T-cell (primary cell): ENCODE results near the gene USP11. TPM values are rescaled to one million over a fixed set of nuclear protein-coding genes. Genes with fewer than 3 reads are reported as not detected.
"Not testable (repeated sequence)": the region's sequence is repeated elsewhere in the genome, so short reads cannot be mapped to it uniquely, and the experiment has no call there.

Experiments used
- ATAC-seq, 4 experiments: fragments of 200-7000 bp in 3 of 4; fragments of 150-1000 bp in 1 of 4; cut with Tn5 transposase; replicated peaks in 1 of 4; 1 replicate in 3 of 4; 2 replicates in 1 of 4; pipeline ENCODE4 v1.10.0; 2021; ENCODE audit warnings: moderate library complexity in 3 of 4, mild to moderate bottlenecking in 2 of 4, moderate number of reproducible peaks in 1 of 4
- CTCF ChIA-PET, 2 donors: fragments of 300-600 bp; sonication (Branson Sonifier 250); formaldehyde crosslinking; loops; one replicate each; lab custom pipeline; 2022; ENCODE audit warnings: antibody characterized with exemption in 2 of 2; lab: Charles Lee
- POLR2A ChIA-PET, 2 donors: fragments of 300-600 bp; sonication (Branson Sonifier 250); formaldehyde crosslinking; loops; one replicate each; lab custom pipeline; 2022; ENCODE audit warnings: antibody characterized with exemption in 2 of 2; lab: Charles Lee
- DNase-seq, 35 experiments: peaks; one replicate each; pipeline versions ENCODE4 v3.0.0 to v3.0.0-alpha.2; 2013 to 2023
- H3K27ac ChIP-seq: one replicate; pipeline ENCODE4 v1.5.1; 2013; ENCODE audit warnings: low read length
- H3K27me3 ChIP-seq, 2 experiments: replicated peaks in 1 of 2; 1 replicate in 1 of 2; 2 replicates in 1 of 2; pipeline versions ENCODE4 v1.6.1 to v1.7.0; 2013; ENCODE audit warnings: low read length in 1 of 2, mixed read lengths in 1 of 2; ENCODE audit not compliant: control insufficient read depth in 2 of 2, insufficient read depth in 2 of 2; ENCODE audit errors: extremely low read depth in 1 of 2
- H3K36me3 ChIP-seq, 2 donors: 1 replicate in 1 of 2; 2 replicates in 1 of 2; pipeline versions ENCODE4 v1.6.1 to v1.7.0; 2013; ENCODE audit warnings: low read length in 1 of 2; ENCODE audit not compliant: control insufficient read depth in 2 of 2, insufficient read depth in 1 of 2; ENCODE audit errors: extremely low read depth in 1 of 2
- H3K4me1 ChIP-seq, 2 experiments: 1 replicate in 1 of 2; 2 replicates in 1 of 2; pipeline versions ENCODE4 v1.6.1 to v1.7.0; 2013; ENCODE audit warnings: low read length in 2 of 2, mixed read lengths in 1 of 2; ENCODE audit not compliant: insufficient read depth in 2 of 2, control insufficient read depth in 1 of 2; ENCODE audit errors: extremely low read depth in 1 of 2
- H3K4me3 ChIP-seq, 2 donors: 1 replicate in 1 of 2; 2 replicates in 1 of 2; pipeline versions ENCODE4 v1.5.1 to v1.7.0; 2013; ENCODE audit warnings: mild to moderate bottlenecking in 2 of 2, low read length in 1 of 2, moderate library complexity in 1 of 2; ENCODE audit not compliant: control insufficient read depth in 1 of 2; ENCODE audit errors: extremely low read depth in 1 of 2
- H3K9me3 ChIP-seq: 2 replicates; pipeline ENCODE4 v1.7.0; 2013
- H3K27ac Mint-ChIP-seq, 2 donors: one replicate each; pipeline ENCODE4 v1.8.0; 2020 to 2021; ENCODE audit warnings: mild to moderate bottlenecking in 2 of 2, mixed read lengths in 2 of 2
- H3K27me3 Mint-ChIP-seq, 2 donors: one replicate each; pipeline ENCODE4 v1.8.0; 2021 to 2022; ENCODE audit warnings: mixed read lengths in 2 of 2
- H3K36me3 Mint-ChIP-seq: one replicate; pipeline ENCODE4 v1.8.0; 2021; ENCODE audit warnings: mixed read lengths
- H3K4me1 Mint-ChIP-seq, 3 donors: one replicate each; pipeline ENCODE4 v1.8.0; 2020 to 2022; ENCODE audit warnings: mixed read lengths in 3 of 3, mild to moderate bottlenecking in 1 of 3
- H3K4me3 Mint-ChIP-seq, 3 donors: one replicate each; pipeline ENCODE4 v1.8.0; 2020 to 2022; ENCODE audit warnings: mild to moderate bottlenecking in 3 of 3, mixed read lengths in 3 of 3, moderate library complexity in 3 of 3
- H3K9me3 Mint-ChIP-seq, 3 donors: one replicate each; pipeline ENCODE4 v1.8.0; 2020 to 2022; ENCODE audit warnings: mixed read lengths in 3 of 3
- WGBS: methylation state at CpG from one replicate; pipeline ENCODE4 v1.1.5; 2013; ENCODE audit warnings: missing lambda C conversion rate; ENCODE audit not compliant: insufficient coverage; 5-methylcytosine and 5-hydroxymethylcytosine counted together
- total RNA-seq, 35 experiments: library from RNA in 6 of 35; stranded (reverse) in 6 of 35; fragments of 120-200 nt in 1 of 35; gene quantifications; one replicate each; pipeline versions ENCODE4 v1.2.1 to v1.2.4 and lab custom pipeline; 2013 to 2026

The USP11 gene
- total RNA-seq, 5 donors from 2014 or later (not counting 1 experiment from before 2014, with no cell fraction given) = 72.3 to 122 (median 85.5) TPM

- H3K27ac Mint-ChIP-seq, H3K4me3 Mint-ChIP-seq, H3K9me3 Mint-ChIP-seq, ATAC-seq, H3K4me1 ChIP-seq, CTCF ChIA-PET, H3K27me3 ChIP-seq, H3K9me3 ChIP-seq, H3K4me1 Mint-ChIP-seq, H3K27ac ChIP-seq, H3K36me3 ChIP-seq, H3K36me3 Mint-ChIP-seq, H3K27me3 Mint-ChIP-seq, DNase-seq, H3K4me3 ChIP-seq: not testable (repeated sequence)
- POLR2A ChIA-PET = interaction anchor here in 1 of 2 donors (0.7 kb wide), 1 partner anchor 1644 kb away, joined by 7 read pairs; no protein-coding TSS in a partner anchor
- WGBS = no CpG with 5 or more reads among the region's 10 CpGs
Measured at GRCh38 chrX:47284616-47285015, 51.8 kb downstream of the USP11 start.

DNA sequence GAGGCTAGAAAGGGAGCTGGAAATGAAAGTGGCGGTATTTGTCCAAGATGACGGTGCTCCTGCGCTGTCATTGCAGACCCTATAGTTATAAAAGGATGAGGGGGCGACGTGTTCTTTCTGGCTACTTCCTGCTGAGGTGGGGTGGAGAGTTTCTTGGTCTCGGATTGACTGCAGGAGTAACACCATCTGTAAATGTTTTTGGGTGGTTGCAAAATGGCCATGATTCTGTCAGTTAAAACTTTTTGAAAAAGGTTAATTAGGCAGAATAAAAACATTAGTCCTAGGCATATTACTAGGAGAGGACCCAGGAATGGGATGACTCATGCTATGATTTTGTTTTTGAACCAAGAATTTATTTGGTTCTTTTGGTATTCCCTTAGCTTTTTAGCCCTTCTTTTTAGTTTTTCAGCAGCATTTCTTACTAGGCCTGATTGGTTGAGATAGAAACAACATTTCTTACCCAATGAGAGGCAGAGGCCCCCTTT is 53.1 kb downstream of the USP11 start:
- no peaks in the 10 kb centered on the region for H3K9me3 Mint-ChIP-seq
- no peaks in the 10 kb centered on the region for H3K9me3 ChIP-seq
- no peak overlapping the region for H3K27ac ChIP-seq
- H3K27me3 Mint-ChIP-seq = no peaks in the 10 kb centered on the region
- H3K4me3 ChIP-seq = no peak overlapping the region
- H3K27me3 ChIP-seq = no peaks in the 10 kb centered on the region
- no peaks in the 10 kb centered on the region for H3K36me3 Mint-ChIP-seq
- 83% methylated on average over 2 of the region's 6 CpGs for WGBS
- no peak for DNase-seq
- no peak overlapping the region for H3K27ac Mint-ChIP-seq
- H3K4me1 ChIP-seq = no peaks in the 10 kb centered on the region
- peaks cover 0 to 5% (median 0%) of the 10 kb centered on the region in 3 donors for H3K4me1 Mint-ChIP-seq
- ATAC-seq = no peak
- no peaks in the 10 kb centered on the region for H3K36me3 ChIP-seq
- ChIA-PET CTCF (no interaction called here), POLR2A (no interaction called here)
- H3K4me3 Mint-ChIP-seq = no peak overlapping the region

- peaks cover 3 to 20% of the 10 kb centered on the region in 2 donors for H3K27me3 Mint-ChIP-seq
- Histone ChIP-seq H3K36me3 (no peaks in the 10 kb centered on the region), H3K27me3 (no peaks in the 10 kb centered on the region), H3K4me3 (no peak overlapping the region), H3K9me3 (no peaks in the 10 kb centered on the region), H3K4me1 (no peaks in the 10 kb centered on the region), H3K27ac (no peak overlapping the region)
- ChIA-PET CTCF (no interaction called here), POLR2A (interaction anchor here in 1 of 2 donors (0.7 kb wide), 1 partner anchor 18 kb away, joined by 3 read pairs; no protein-coding TSS in a partner anchor)
- H3K4me1 Mint-ChIP-seq = no peaks in the 10 kb centered on the region
- no peak overlapping the region for H3K4me3 Mint-ChIP-seq
- H3K36me3 Mint-ChIP-seq = no peaks in the 10 kb centered on the region
- H3K9me3 Mint-ChIP-seq = peaks cover 0 to 2% (median 0%) of the 10 kb centered on the region in 3 donors
- no CpG with 5 or more reads among the region's 5 CpGs for WGBS
- no peak for DNase-seq
- no peak for ATAC-seq
- no peak overlapping the region for H3K27ac Mint-ChIP-seq
Measured at GRCh38 chrX:47293106-47293505, 60.3 kb downstream of the USP11 start.

DNA sequence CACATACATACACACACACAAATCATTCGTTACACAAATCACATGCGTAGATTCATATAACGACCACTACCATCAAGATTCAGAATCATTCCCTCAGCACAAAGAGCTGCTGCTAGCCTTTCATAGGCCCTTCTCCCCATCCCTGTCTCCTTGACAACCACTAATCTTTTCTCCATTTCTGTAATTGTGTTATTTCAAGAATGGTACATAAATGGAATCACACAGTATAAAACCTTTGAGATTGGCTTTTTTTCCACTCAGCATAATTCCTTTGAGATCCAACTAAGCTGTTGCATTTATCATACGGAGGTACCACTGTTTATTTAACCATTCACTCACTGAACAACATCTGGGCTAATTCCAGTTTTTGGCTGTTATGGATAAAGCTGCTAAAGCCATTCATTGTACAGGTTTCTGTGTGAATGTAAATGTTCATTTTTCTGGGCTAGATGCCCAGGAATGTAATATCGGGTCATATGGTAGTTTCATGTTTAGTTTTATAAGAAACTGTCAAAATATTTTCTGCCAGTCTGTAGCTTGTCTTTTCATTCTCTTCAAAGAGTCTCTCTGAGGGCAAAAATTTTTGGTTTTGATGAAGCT is 64.1 kb downstream of the USP11 start:
- Mint-ChIP-seq H3K4me3 (no peak overlapping the region), H3K4me1 (no peaks in the 10 kb centered on the region), H3K27me3 (peaks cover 2 to 20% of the 10 kb centered on the region in 2 donors), H3K9me3 (peaks cover 0 to 2% (median 0%) of the 10 kb centered on the region in 3 donors), H3K36me3 (no peaks in the 10 kb centered on the region), H3K27ac (no peak overlapping the region)
- ATAC-seq = no peak
- POLR2A ChIA-PET = no interaction called here
- H3K9me3 ChIP-seq = no peaks in the 10 kb centered on the region
- no peak overlapping the region for H3K4me3 ChIP-seq
- no peaks in the 10 kb centered on the region for H3K36me3 ChIP-seq
- no peak overlapping the region for H3K27ac ChIP-seq
- no CpG with 5 or more reads among the region's 5 CpGs for WGBS
- no peaks in the 10 kb centered on the region for H3K27me3 ChIP-seq
- no peaks in the 10 kb centered on the region for H3K4me1 ChIP-seq
- CTCF ChIA-PET = interaction anchor here in 1 of 2 donors (1.1 kb wide), 1 partner anchor 59 kb away, joined by 3 read pairs; no protein-coding TSS in a partner anchor
- no peak for DNase-seq

DNA sequence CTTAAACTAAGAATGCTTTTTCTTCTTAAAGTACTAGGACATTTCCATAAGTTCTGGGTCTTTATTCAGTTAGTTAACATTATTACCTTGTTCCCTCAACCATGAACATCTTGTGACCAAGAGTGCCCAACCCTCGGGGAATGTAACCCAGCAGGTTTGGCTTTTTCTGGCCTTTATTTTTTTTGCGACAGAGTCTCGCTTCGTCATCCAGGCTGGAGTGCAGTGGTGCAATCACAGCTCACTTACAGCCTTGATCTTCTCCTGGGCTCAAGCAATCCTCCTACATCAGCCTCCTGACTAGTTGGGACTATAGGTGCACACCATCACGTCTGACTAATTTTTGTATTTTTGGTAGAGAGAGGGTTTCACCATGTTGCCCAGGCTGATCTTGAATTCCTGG is 65.1 kb downstream of the USP11 start:
- Histone ChIP-seq H3K27ac (no peak overlapping the region), H3K4me3 (no peak overlapping the region), H3K4me1 (no peaks in the 10 kb centered on the region), H3K36me3 (no peaks in the 10 kb centered on the region), H3K27me3 (no peaks in the 10 kb centered on the region), H3K9me3 (no peaks in the 10 kb centered on the region)
- CTCF ChIA-PET = no interaction called here
- no peak overlapping the region for H3K4me3 Mint-ChIP-seq
- DNase-seq (no peak), ATAC-seq (no peak)
- no peaks in the 10 kb centered on the region for H3K4me1 Mint-ChIP-seq
- no peaks in the 10 kb centered on the region for H3K36me3 Mint-ChIP-seq
- POLR2A ChIA-PET = no interaction called here
- H3K27ac Mint-ChIP-seq = no peak overlapping the region
- peaks cover 0 to 18% of the 10 kb centered on the region in 2 donors for H3K27me3 Mint-ChIP-seq
- 100% methylated on average over 4 of the region's 5 CpGs for WGBS
- peaks cover 0 to 2% (median 0%) of the 10 kb centered on the region in 3 donors for H3K9me3 Mint-ChIP-seq

Other genes with a start within 250 kb of the USP11 start
- gene RGN, start 154.6 kb upstream of the USP11 start, total RNA-seq = under 1 TPM in 1 of 5 donors, not detected in 4; 0.32 TPM
- gene NDUFB11, start 88.3 kb upstream of the USP11 start, total RNA-seq = 10 to 100 TPM; 52.9 to 64.1 (median 57.8) TPM
- 10 to 100 TPM; 37.3 to 60.3 (median 55.8) TPM for gene RBM10, start 87.8 kb upstream of the USP11 start, total RNA-seq
- gene UBA1, start 39.2 kb upstream of the USP11 start, total RNA-seq = 100 to 1,000 TPM; 116 to 177 (median 149) TPM
- gene CDK16, start 14.3 kb upstream of the USP11 start, total RNA-seq = 100 to 1,000 TPM in 2 of 5 donors, 10 to 100 TPM in 3; 54.7 to 139 (median 60.4) TPM
- 1 to 10 TPM in 2 of 5 donors, under 1 TPM in 3; 0.72 to 1.2 (median 0.95) TPM for gene ZNF157, start 137.6 kb downstream of the USP11 start, total RNA-seq